Lower leg skin (tissue), 3 donors: Measurements from ENCODE around the gene EIF4A2.

Experiments used
- CTCF ChIP-seq, 3 donors: fragments of 450-650 bp; IDR thresholded peaks; one replicate each; pipeline ENCODE4 v1.5.1; 2016; ENCODE audit warnings: antibody characterized with exemption in 3 of 3, mild to moderate bottlenecking in 3 of 3, moderate library complexity in 2 of 3
- POLR2A ChIP-seq, 2 donors: fragments of 450-650 bp; IDR thresholded peaks; one replicate each; pipeline ENCODE4 v1.6.1; 2016 to 2017; ENCODE audit warnings: antibody characterized with exemption in 2 of 2, mild to moderate bottlenecking in 1 of 2, moderate library complexity in 1 of 2

DNA sequence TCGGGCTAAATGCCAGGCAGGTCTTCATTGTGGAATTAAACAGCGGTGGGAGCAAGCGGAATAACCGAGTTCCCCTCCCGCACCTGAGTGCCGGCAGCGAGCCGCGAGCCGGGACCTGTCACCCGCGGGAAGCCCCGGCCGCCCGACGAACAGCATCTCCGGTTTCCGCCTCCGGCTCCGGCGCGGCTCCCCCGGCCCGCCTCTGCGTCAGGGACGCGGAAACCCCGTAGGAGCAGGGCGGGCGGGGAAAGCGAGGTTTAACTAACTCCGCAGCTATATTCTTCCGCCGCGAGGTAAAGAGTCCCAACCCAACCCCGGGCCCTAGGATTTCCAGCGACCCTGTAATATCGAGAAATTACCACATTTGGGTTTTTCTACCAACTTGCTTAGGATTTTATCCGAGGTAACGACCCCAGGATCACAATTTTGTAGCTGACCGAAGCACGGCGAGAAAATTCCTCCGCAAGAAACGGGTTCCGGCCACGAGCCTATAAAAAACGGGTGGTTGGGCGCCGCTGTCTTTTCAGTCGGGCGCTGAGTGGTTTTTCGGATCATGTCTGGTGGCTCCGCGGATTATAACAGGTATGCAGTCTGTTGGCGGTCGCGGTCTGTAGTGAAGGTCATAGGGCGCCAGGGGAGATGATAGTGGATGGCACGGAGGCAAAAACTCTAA, at the start of gene EIF4A2:
- TF ChIP-seq CTCF (IDR thresholded peaks at IDR 0.05) (no peak), POLR2A (IDR thresholded peaks at IDR 0.05) (peak in 1 of 2 donors; percentile 91)
